Neural cell (in vitro differentiated cells): ENCODE measurements around the gene PMM2. TPM values are rescaled to one million over a fixed set of nuclear protein-coding genes. Genes with fewer than 3 reads are reported as not detected.

Experiments
- H2AFZ ChIP-seq: fragments of 200-600, 300-800 bp; sonication (generic), shearing (Covaris generic); 2 replicates; pipeline ENCODE4 v1.6.0; 2014; ENCODE audit warnings: low read depth, mild to moderate bottlenecking, antibody characterized with exemption, low read length, moderate library complexity
- H3F3A ChIP-seq: fragments of 200-600 bp; shearing (Covaris generic); 2 replicates; pipeline ENCODE4 v1.6.1; 2016; ENCODE audit warnings: mild to moderate bottlenecking, moderate library complexity, mixed read lengths, antibody characterized with exemption, low read length; ENCODE audit not compliant: insufficient read depth, poor library complexity, severe bottlenecking
- H3K27ac ChIP-seq: fragments of 200-600, 300-800 bp; sonication (generic), shearing (Covaris generic); 2 replicates; pipeline ENCODE4 v1.5.1; 2014; ENCODE audit warnings: mild to moderate bottlenecking, low read length, moderate library complexity
- H3K27me3 ChIP-seq: fragments of 300-800, 200-600 bp; sonication (generic), shearing (Covaris generic); 2 replicates; pipeline ENCODE4 v1.6.0; 2014; ENCODE audit warnings: mild to moderate bottlenecking, low read depth, low read length, moderate library complexity; ENCODE audit not compliant: insufficient read depth
- H3K36me3 ChIP-seq: fragments of 300-800, 200-600 bp; sonication (generic), shearing (Covaris generic); 2 replicates; pipeline ENCODE4 v1.5.1; 2014; ENCODE audit warnings: mild to moderate bottlenecking, antibody characterized with exemption, low read length, moderate library complexity; ENCODE audit not compliant: insufficient read depth
- H3K4me2 ChIP-seq: fragments of 300-800, 200-600 bp; sonication (generic), shearing (Covaris generic); 2 replicates; pipeline ENCODE4 v1.6.0; 2014; ENCODE audit warnings: mild to moderate bottlenecking, low read length
- H3K4me3 ChIP-seq: fragments of 300-800, 200-600 bp; sonication (generic), shearing (Covaris generic); 2 replicates; pipeline ENCODE4 v1.5.1; 2014; ENCODE audit warnings: mild to moderate bottlenecking, low read length, moderate library complexity
- H3K79me2 ChIP-seq: fragments of 200-600 bp; shearing (Covaris generic); replicated peaks from 2 replicates; pipeline ENCODE4 v1.6.0; 2014; ENCODE audit warnings: mild to moderate bottlenecking, low read length, moderate library complexity; ENCODE audit not compliant: insufficient read depth
- H3K9ac ChIP-seq: fragments of 300-800, 200-600 bp; sonication (generic), shearing (Covaris generic); 2 replicates; pipeline ENCODE4 v1.6.1; 2016; ENCODE audit warnings: mild to moderate bottlenecking, low read length, mixed read lengths
- H3K9me2 ChIP-seq: fragments of 200-600 bp; shearing (Covaris generic); 2 replicates; pipeline ENCODE4 v1.6.1; 2016; ENCODE audit warnings: mild to moderate bottlenecking, low read length, mixed read lengths; ENCODE audit not compliant: insufficient read depth
- H3K9me3 ChIP-seq: fragments of 200-600, 300-800 bp; sonication (generic), shearing (Covaris generic); 2 replicates; pipeline ENCODE4 v1.6.1; 2016; ENCODE audit warnings: mild to moderate bottlenecking, mixed run types, low read length, moderate library complexity, mixed read lengths
- H4K20me1 ChIP-seq: fragments of 200-600 bp; shearing (Covaris generic); 2 replicates; pipeline ENCODE4 v1.6.1; 2016; ENCODE audit warnings: mild to moderate bottlenecking, mixed run types; ENCODE audit not compliant: insufficient read depth
- CTCF ChIP-seq: fragments of 450-650 bp; IDR thresholded peaks from 2 replicates; pipeline ENCODE4 v1.5.1; 2014; ENCODE audit warnings: antibody characterized with exemption, mild to moderate bottlenecking, moderate library complexity; ENCODE audit not compliant: poor library complexity, severe bottlenecking
- EP300 ChIP-seq: fragments of 450-650 bp; conservative IDR thresholded peaks from 2 replicates; pipeline ENCODE4 v1.6.1; 2014; ENCODE audit warnings: antibody characterized with exemption, mild to moderate bottlenecking, moderate library complexity; ENCODE audit not compliant: poor library complexity, severe bottlenecking
- EZH2 ChIP-seq: fragments of 200-600, 300-800 bp; shearing (Covaris generic), sonication (generic); IDR thresholded peaks from 2 replicates; pipeline ENCODE4 v1.6.1; 2014; ENCODE audit warnings: antibody characterized with exemption, low read length, borderline replicate concordance, mild to moderate bottlenecking; ENCODE audit not compliant: insufficient read depth, poor library complexity, severe bottlenecking
- MXI1 ChIP-seq: fragments of 450-650 bp; conservative IDR thresholded peaks from 2 replicates; pipeline ENCODE4 v1.6.1; 2014; ENCODE audit warnings: antibody characterized with exemption, mild to moderate bottlenecking; ENCODE audit not compliant: poor library complexity, severe bottlenecking
- POLR2AphosphoS5 ChIP-seq: IDR thresholded peaks from 2 replicates; pipeline ENCODE4 v1.6.1; 2012
- RAD21 ChIP-seq: fragments of 450-650 bp; conservative IDR thresholded peaks from 2 replicates; pipeline ENCODE4 v1.6.1; 2014; ENCODE audit warnings: antibody characterized with exemption, mild to moderate bottlenecking, moderate library complexity
- REST ChIP-seq: IDR thresholded peaks from 2 replicates; pipeline ENCODE4 v1.6.1; 2012; ENCODE audit warnings: borderline replicate concordance
- SMC3 ChIP-seq: fragments of 450-650 bp; conservative IDR thresholded peaks from 2 replicates; pipeline ENCODE4 v1.6.1; 2014; ENCODE audit warnings: antibody characterized with exemption, mild to moderate bottlenecking, moderate library complexity; ENCODE audit not compliant: poor library complexity
- TAF1 ChIP-seq: IDR thresholded peaks from 2 replicates; pipeline ENCODE4 v1.6.1; 2012; ENCODE audit warnings: low read depth
- polyA plus RNA-seq: library from polyadenylated mRNA; depleted of rRNA; stranded (reverse); fragments of >200 nt; gene quantifications from 2 replicates; pipeline ENCODE4 v1.2.3, GENCODE V29; 2014

PMM2 gene
- polyA plus RNA-seq, 1 donor from 2014 or later: 20.2 TPM

GRCh38 chr16:8889893-8890548 lies 92.4 kb downstream of the PMM2 start:
- no peaks in the 10 kb centered on the region for H3F3A ChIP-seq
- TF ChIP-seq RAD21 (no peak), SMC3 (no peak), REST (no peak), EP300 (no peak), TAF1 (no peak), MXI1 (no peak), POLR2AphosphoS5 (no peak), EZH2 (no peak), CTCF (no peak)
- no peak overlapping the region for H3K9ac ChIP-seq
- no peak overlapping the region for H2AFZ ChIP-seq
- no peaks in the 10 kb centered on the region for H3K27me3 ChIP-seq
- no peaks in the 10 kb centered on the region for H3K9me2 ChIP-seq
- H4K20me1 ChIP-seq: no peaks in the 10 kb centered on the region
- H3K79me2 ChIP-seq: no peaks in the 10 kb centered on the region
- H3K27ac ChIP-seq: no peak overlapping the region
- H3K36me3 ChIP-seq: peaks cover 4% of the 10 kb centered on the region
- no peak overlapping the region for H3K4me2 ChIP-seq
- no peak overlapping the region for H3K4me3 ChIP-seq
- H3K9me3 ChIP-seq: no peaks in the 10 kb centered on the region

DNA sequence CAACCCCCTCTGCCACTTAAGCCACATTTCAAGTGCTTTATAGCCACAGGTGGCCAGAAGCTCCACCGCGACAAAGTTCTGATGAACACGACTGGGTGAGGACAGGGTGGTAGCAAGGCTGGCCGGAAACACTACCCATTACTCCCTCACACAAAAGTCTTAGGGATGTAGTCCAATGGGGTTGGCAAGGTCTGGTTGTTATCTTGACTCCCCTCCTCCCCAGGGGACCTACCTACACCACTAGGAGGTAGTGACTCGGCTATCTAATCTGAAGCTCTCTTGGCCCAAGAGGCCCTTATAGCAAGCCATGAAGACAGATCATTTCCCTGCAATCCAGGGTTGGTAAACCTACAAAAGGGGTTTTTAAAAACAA lies 92.9 kb downstream of the PMM2 start:
- Histone ChIP-seq H3K27ac (no peak overlapping the region), H3K79me2 (no peaks in the 10 kb centered on the region), H4K20me1 (no peaks in the 10 kb centered on the region), H3K4me2 (no peak overlapping the region), H3K4me3 (no peak overlapping the region), H2AFZ (no peak overlapping the region), H3K36me3 (peaks cover 8% of the 10 kb centered on the region), H3F3A (no peaks in the 10 kb centered on the region), H3K27me3 (no peaks in the 10 kb centered on the region), H3K9me3 (no peaks in the 10 kb centered on the region), H3K9ac (no peak overlapping the region), H3K9me2 (no peaks in the 10 kb centered on the region)
- TF ChIP-seq EZH2 (no peak), TAF1 (no peak), SMC3 (no peak), REST (no peak), POLR2AphosphoS5 (no peak), CTCF (no peak), RAD21 (no peak), MXI1 (no peak), EP300 (no peak)
